ENCODE measurements around the gene ELOVL5. TPM values are rescaled to one million over a fixed set of nuclear protein-coding genes. Genes with fewer than 3 reads are reported as not detected.

Gene ELOVL5
- total and polyA plus RNA-seq, 4 donors, result 22.1 to 77.8 (median 57.8) TPM

DNA sequence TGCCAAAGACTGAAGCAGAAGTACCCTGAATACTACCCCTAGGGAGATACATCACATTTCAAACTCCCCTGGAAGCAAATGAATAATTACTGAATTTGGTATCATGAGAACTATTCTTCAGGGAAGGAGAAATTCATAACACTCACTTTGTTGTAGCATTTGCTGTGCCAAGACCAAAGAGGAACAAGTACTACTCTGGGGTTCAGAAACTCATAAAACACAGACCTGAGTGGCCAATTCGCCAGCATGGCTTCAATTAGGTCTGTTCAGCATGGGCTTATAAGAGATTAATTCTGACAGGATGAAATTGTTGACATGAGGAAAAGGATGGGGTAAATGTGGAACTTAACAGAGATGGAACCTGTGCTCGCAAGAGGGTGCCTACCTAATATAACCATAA is 6.5 kb downstream of the ELOVL5 start:
- peaks cover 3 to 35% (median 24%) of the 10 kb centered on the region in 4 donors for H3K4me1 ChIP-seq (ENCODE audit: control insufficient read depth in 4 of 4, insufficient read depth in 4 of 4, low read length in 3 of 4)

More for the DNA sequence above, 6.5 kb downstream of the ELOVL5 start:
- Histone ChIP-seq H3K4me3 (ENCODE audit: low read depth in 1 of 3, low read length in 3 of 3) (no peak overlapping the region), H3K9ac (ENCODE audit: low read depth in 1 of 2, low read length in 2 of 2) (no peak overlapping the region), H3K36me3 (ENCODE audit: control insufficient read depth in 4 of 4, insufficient read depth in 3 of 4, low read depth in 1 of 4, low read length in 3 of 4) (no peaks in the 10 kb centered on the region), H3K27ac (ENCODE audit: low read depth in 1 of 2, low read length in 2 of 2) (no peak overlapping the region), H3K9me3 (ENCODE audit: control insufficient read depth in 4 of 4, low read length in 3 of 4) (no peaks in the 10 kb centered on the region), H3K27me3 (ENCODE audit: control insufficient read depth in 4 of 4, insufficient read depth in 4 of 4, low read length in 3 of 4) (no peaks in the 10 kb centered on the region)
- no peak for DNase-seq (ENCODE audit: low spot score)
- WGBS, result 97% methylated on average over 2 of the region's 2 CpGs
- no peak for TF ChIP-seq EGR1 (IDR thresholded peaks at IDR 0.05; ENCODE audit: low read depth in 2 of 2)
- no peak for TF ChIP-seq TAF1 (conservative IDR thresholded peaks at IDR 0.05)
- no peak for TF ChIP-seq RXRA (IDR thresholded peaks at IDR 0.05)
- no peak for TF ChIP-seq FOXA1 (IDR thresholded peaks at IDR 0.05)
- TF ChIP-seq NR2F2 (IDR thresholded peaks at IDR 0.05), result no peak
- TF ChIP-seq RAD21 (IDR thresholded peaks at IDR 0.05), result no peak
- TF ChIP-seq ATF3 (IDR thresholded peaks at IDR 0.05), result no peak
- no peak for TF ChIP-seq HNF4G (IDR thresholded peaks at IDR 0.05)
- no peak for TF ChIP-seq HNF4A (conservative IDR thresholded peaks at IDR 0.05)
- no peak for TF ChIP-seq YY1 (IDR thresholded peaks at IDR 0.05)
- TF ChIP-seq, protein P1, sequence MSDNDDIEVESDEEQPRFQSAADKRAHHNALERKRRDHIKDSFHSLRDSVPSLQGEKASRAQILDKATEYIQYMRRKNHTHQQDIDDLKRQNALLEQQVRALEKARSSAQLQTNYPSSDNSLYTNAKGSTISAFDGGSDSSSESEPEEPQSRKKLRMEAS (IDR thresholded peaks at IDR 0.05), result no peak
- TF ChIP-seq GABPA (IDR thresholded peaks at IDR 0.05 in 1 of 2, conservative IDR thresholded peaks at IDR 0.05 in 1 of 2), result no peak
- TF ChIP-seq SP1 (IDR thresholded peaks at IDR 0.05), result no peak
- TF ChIP-seq JUND (IDR thresholded peaks at IDR 0.05), result no peak
- no peak for TF ChIP-seq FOXA2 (IDR thresholded peaks at IDR 0.05)
- TF ChIP-seq, protein P2, sequence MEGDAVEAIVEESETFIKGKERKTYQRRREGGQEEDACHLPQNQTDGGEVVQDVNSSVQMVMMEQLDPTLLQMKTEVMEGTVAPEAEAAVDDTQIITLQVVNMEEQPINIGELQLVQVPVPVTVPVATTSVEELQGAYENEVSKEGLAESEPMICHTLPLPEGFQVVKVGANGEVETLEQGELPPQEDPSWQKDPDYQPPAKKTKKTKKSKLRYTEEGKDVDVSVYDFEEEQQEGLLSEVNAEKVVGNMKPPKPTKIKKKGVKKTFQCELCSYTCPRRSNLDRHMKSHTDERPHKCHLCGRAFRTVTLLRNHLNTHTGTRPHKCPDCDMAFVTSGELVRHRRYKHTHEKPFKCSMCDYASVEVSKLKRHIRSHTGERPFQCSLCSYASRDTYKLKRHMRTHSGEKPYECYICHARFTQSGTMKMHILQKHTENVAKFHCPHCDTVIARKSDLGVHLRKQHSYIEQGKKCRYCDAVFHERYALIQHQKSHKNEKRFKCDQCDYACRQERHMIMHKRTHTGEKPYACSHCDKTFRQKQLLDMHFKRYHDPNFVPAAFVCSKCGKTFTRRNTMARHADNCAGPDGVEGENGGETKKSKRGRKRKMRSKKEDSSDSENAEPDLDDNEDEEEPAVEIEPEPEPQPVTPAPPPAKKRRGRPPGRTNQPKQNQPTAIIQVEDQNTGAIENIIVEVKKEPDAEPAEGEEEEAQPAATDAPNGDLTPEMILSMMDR (IDR thresholded peaks at IDR 0.05; ENCODE audit: low read depth, low read length, missing input control), result no peak
- TF ChIP-seq, protein P3, sequence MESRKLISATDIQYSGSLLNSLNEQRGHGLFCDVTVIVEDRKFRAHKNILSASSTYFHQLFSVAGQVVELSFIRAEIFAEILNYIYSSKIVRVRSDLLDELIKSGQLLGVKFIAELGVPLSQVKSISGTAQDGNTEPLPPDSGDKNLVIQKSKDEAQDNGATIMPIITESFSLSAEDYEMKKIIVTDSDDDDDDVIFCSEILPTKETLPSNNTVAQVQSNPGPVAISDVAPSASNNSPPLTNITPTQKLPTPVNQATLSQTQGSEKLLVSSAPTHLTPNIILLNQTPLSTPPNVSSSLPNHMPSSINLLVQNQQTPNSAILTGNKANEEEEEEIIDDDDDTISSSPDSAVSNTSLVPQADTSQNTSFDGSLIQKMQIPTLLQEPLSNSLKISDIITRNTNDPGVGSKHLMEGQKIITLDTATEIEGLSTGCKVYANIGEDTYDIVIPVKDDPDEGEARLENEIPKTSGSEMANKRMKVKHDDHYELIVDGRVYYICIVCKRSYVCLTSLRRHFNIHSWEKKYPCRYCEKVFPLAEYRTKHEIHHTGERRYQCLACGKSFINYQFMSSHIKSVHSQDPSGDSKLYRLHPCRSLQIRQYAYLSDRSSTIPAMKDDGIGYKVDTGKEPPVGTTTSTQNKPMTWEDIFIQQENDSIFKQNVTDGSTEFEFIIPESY (IDR thresholded peaks at IDR 0.05), result no peak
- TF ChIP-seq, protein P4, sequence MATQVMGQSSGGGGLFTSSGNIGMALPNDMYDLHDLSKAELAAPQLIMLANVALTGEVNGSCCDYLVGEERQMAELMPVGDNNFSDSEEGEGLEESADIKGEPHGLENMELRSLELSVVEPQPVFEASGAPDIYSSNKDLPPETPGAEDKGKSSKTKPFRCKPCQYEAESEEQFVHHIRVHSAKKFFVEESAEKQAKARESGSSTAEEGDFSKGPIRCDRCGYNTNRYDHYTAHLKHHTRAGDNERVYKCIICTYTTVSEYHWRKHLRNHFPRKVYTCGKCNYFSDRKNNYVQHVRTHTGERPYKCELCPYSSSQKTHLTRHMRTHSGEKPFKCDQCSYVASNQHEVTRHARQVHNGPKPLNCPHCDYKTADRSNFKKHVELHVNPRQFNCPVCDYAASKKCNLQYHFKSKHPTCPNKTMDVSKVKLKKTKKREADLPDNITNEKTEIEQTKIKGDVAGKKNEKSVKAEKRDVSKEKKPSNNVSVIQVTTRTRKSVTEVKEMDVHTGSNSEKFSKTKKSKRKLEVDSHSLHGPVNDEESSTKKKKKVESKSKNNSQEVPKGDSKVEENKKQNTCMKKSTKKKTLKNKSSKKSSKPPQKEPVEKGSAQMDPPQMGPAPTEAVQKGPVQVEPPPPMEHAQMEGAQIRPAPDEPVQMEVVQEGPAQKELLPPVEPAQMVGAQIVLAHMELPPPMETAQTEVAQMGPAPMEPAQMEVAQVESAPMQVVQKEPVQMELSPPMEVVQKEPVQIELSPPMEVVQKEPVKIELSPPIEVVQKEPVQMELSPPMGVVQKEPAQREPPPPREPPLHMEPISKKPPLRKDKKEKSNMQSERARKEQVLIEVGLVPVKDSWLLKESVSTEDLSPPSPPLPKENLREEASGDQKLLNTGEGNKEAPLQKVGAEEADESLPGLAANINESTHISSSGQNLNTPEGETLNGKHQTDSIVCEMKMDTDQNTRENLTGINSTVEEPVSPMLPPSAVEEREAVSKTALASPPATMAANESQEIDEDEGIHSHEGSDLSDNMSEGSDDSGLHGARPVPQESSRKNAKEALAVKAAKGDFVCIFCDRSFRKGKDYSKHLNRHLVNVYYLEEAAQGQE (IDR thresholded peaks at IDR 0.05), result no peak
